ENCODE data around the gene TIGD3. TPM values are rescaled to one million over a fixed set of nuclear protein-coding genes. Genes with fewer than 3 reads are reported as not detected.

The TIGD3 gene
- total RNA-seq, 1 experiment from 2014 or later, result 1.3 TPM

DNA sequence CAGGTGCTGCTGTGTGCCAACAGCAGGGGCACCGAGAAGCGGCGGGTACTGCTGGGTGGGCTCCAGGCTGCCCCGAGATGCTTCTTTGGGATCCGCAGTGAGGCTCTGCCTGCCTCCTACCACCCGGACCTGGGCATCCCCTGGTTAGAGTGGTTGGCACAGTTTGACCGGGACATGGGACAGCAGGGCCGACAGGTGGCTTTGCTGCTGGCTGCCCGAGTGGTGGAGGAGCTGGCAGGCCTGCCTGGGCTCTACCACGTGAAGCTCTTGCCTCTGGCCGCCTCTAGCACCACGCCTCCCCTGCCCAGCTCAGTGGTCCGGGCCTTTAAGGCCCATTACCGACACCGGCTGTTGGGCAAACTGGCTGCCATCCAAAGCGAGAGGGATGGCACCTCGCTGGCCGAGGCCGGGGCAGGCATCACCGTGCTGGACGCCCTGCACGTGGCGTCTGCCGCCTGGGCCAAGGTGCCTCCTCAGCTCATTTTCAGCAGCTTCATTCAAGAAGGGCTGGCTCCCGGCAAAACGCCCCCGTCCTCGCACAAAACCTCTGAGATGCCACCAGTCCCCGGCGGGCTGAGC, 1.9 kb downstream of the TIGD3 start:
- no peaks in the 10 kb centered on the region for H3K79me2 ChIP-seq (ENCODE audit: low read length)
- H3K4me2 ChIP-seq (ENCODE audit: low read length), result no peak overlapping the region
- no peaks in the 10 kb centered on the region for H3K9me2 ChIP-seq (replicated peaks; ENCODE audit: low read length)
- no peak overlapping the region for H2AFZ ChIP-seq (ENCODE audit: low read length)
- H3K36me3 ChIP-seq (ENCODE audit: low read depth, low read length), result peaks cover 8% of the 10 kb centered on the region; the same call in 1 of the 2 replicates
- no peak overlapping the region for H3K9ac ChIP-seq (ENCODE audit: low read length)
- CTCF ChIA-PET, result interaction anchor here (0.6 kb wide), 1 partner anchor 292 kb away, joined by 4 read pairs; no protein-coding TSS in a partner anchor
- no peak for ATAC-seq
- POLR2A ChIA-PET (ENCODE audit: unreplicated experiment), result no interaction called here
- H3K4me1 ChIP-seq (ENCODE audit: insufficient read depth, low read length), result peaks cover 7% of the 10 kb centered on the region
- H3K9me3 ChIP-seq (ENCODE audit: low read length), result no peaks in the 10 kb centered on the region
- no peak for DNase-seq
- intact Hi-C loops (cut with micrococcal nuclease), result no loop called here
- H3K27ac ChIP-seq (ENCODE audit: low read length), result no peak overlapping the region
- H3K4me3 ChIP-seq (ENCODE audit: low read length), result no peak overlapping the region
- no peak for TF ChIP-seq EZH2phosphoT487 (IDR thresholded peaks at IDR 0.05; ENCODE audit: borderline replicate concordance, low read length)
- no peak for TF ChIP-seq EZH2 (IDR thresholded peaks at IDR 0.05; ENCODE audit: low read length, unreplicated experiment)
- TF ChIP-seq, protein P1, sequence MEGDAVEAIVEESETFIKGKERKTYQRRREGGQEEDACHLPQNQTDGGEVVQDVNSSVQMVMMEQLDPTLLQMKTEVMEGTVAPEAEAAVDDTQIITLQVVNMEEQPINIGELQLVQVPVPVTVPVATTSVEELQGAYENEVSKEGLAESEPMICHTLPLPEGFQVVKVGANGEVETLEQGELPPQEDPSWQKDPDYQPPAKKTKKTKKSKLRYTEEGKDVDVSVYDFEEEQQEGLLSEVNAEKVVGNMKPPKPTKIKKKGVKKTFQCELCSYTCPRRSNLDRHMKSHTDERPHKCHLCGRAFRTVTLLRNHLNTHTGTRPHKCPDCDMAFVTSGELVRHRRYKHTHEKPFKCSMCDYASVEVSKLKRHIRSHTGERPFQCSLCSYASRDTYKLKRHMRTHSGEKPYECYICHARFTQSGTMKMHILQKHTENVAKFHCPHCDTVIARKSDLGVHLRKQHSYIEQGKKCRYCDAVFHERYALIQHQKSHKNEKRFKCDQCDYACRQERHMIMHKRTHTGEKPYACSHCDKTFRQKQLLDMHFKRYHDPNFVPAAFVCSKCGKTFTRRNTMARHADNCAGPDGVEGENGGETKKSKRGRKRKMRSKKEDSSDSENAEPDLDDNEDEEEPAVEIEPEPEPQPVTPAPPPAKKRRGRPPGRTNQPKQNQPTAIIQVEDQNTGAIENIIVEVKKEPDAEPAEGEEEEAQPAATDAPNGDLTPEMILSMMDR (conservative IDR thresholded peaks at IDR 0.05; ENCODE audit: low read depth, low read length), result no peak
- H3F3A ChIP-seq (ENCODE audit: low read length, unreplicated experiment), result peaks cover 14% of the 10 kb centered on the region
- no TSS peak for BruUV-seq (replicated peaks)
- no peaks in the 10 kb centered on the region for H4K20me1 ChIP-seq (ENCODE audit: low read length)
- no peaks in the 10 kb centered on the region for H3K27me3 ChIP-seq (ENCODE audit: low read length)

DNA sequence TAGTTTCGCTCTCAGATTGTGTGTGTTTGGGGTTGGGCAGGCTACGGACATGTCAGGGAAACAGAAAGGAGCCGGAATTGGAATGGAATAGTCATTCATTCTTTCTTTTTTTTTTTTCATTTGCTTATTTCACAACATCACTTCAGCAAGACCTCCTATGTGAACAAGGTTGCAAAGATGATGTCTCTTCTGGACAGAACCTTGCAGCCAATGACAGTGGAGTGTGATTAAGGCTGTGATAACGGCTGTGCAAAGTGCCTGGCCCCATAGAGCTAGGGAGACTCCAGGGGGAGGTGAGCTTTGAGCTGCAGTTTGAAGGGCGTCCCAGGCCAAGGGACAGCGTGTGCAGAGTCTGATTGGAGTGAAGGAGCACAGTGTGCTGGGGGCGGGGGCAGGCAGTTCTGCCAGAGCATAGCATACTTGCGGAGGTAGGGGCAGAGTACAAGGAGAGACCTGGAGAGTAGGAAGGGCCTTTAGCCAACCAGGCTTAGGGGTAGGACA, 3.4 kb downstream of the TIGD3 start:
- BruUV-seq (replicated peaks), result no TSS peak
- Histone ChIP-seq H4K20me1 (ENCODE audit: low read length) (no peaks in the 10 kb centered on the region), H3K4me2 (ENCODE audit: low read length) (no peak overlapping the region), H3K4me1 (ENCODE audit: insufficient read depth, low read length) (peaks cover 7% of the 10 kb centered on the region), H3K4me3 (ENCODE audit: low read length) (no peak overlapping the region), H3K9me3 (ENCODE audit: low read length) (no peaks in the 10 kb centered on the region), H3F3A (ENCODE audit: low read length, unreplicated experiment) (peaks cover 10% of the 10 kb centered on the region), H3K9ac (ENCODE audit: low read length) (no peak overlapping the region), H3K79me2 (ENCODE audit: low read length) (no peaks in the 10 kb centered on the region), H3K36me3 (ENCODE audit: low read depth, low read length) (no peaks in the 10 kb centered on the region), H3K27ac (ENCODE audit: low read length) (no peak overlapping the region), H3K9me2 (replicated peaks; ENCODE audit: low read length) (no peaks in the 10 kb centered on the region), H3K27me3 (ENCODE audit: low read length) (no peaks in the 10 kb centered on the region), H2AFZ (ENCODE audit: low read length) (no peak overlapping the region)
- ChIA-PET CTCF (interaction anchor here (0.5 kb wide), 1 partner anchor 162 kb away, joined by 3 read pairs; no protein-coding TSS in a partner anchor), POLR2A (ENCODE audit: unreplicated experiment) (interaction anchor here (0.6 kb wide), 1 partner anchor 28 kb away, joined by 3 read pairs; no protein-coding TSS in a partner anchor)
- ATAC-seq (no peak), DNase-seq (no peak)
- TF ChIP-seq EZH2phosphoT487 (IDR thresholded peaks at IDR 0.05; ENCODE audit: borderline replicate concordance, low read length), result no peak
- no peak for TF ChIP-seq EZH2 (IDR thresholded peaks at IDR 0.05; ENCODE audit: low read length, unreplicated experiment)
- TF ChIP-seq, protein P1 (conservative IDR thresholded peaks at IDR 0.05; ENCODE audit: low read depth, low read length), result no peak
- intact Hi-C loops (cut with micrococcal nuclease), result no loop called here

DNA sequence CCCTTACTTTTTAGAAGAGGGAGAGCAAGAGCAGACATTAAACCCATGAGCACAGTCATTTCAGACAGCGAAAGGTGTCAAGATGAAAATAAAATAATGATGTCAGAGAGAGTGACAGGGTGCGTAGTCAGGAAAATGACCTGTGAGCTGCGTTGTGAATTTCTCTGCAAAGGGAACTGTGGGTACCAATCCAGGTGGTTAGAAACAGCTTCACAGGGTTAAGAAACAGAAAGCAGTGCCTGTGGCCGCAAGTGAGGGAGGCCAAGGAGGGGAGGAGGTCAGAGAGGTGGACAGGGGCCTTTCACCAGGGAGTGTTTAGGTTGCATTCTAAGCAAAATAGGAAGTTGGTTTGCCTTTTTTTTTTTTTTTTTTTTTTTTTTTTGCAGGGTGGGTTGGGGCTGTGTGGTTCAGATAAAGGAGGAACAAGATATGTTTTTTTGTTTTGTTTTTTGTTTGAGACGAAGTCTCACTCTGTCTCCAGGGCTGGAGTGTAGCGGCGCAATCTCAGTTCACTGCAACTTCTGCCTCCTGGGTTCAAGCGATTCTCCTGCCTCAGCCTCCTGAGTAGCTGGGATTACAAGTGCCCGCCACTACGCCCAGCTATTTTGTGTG, 7.9 kb downstream of the TIGD3 start:
- no TSS peak for BruUV-seq (replicated peaks)

More for the DNA sequence above, 7.9 kb downstream of the TIGD3 start:
- TF ChIP-seq EZH2phosphoT487 (IDR thresholded peaks at IDR 0.05; ENCODE audit: borderline replicate concordance, low read length) (no peak), EZH2 (IDR thresholded peaks at IDR 0.05; ENCODE audit: low read length, unreplicated experiment) (no peak)
- TF ChIP-seq, protein P1 (conservative IDR thresholded peaks at IDR 0.05; ENCODE audit: low read depth, low read length), result no peak
- no peaks in the 10 kb centered on the region for H3K9me3 ChIP-seq (ENCODE audit: low read length)
- no peaks in the 10 kb centered on the region for H3K4me1 ChIP-seq (ENCODE audit: insufficient read depth, low read length)
- no peak overlapping the region for H3K4me2 ChIP-seq (ENCODE audit: low read length)
- intact Hi-C loops (cut with micrococcal nuclease), result no loop called here
- no peak overlapping the region for H3K4me3 ChIP-seq (ENCODE audit: low read length)
- no peaks in the 10 kb centered on the region for H4K20me1 ChIP-seq (ENCODE audit: low read length)
- no peak for DNase-seq
- no peaks in the 10 kb centered on the region for H3K79me2 ChIP-seq (ENCODE audit: low read length)
- H2AFZ ChIP-seq (ENCODE audit: low read length), result no peak overlapping the region
- no peaks in the 10 kb centered on the region for H3K9me2 ChIP-seq (replicated peaks; ENCODE audit: low read length)
- ChIA-PET CTCF (no interaction called here), POLR2A (ENCODE audit: unreplicated experiment) (no interaction called here)
- no peak for ATAC-seq
- no peaks in the 10 kb centered on the region for H3K36me3 ChIP-seq (ENCODE audit: low read depth, low read length)
- H3F3A ChIP-seq (ENCODE audit: low read length, unreplicated experiment), result no peaks in the 10 kb centered on the region
- no peak overlapping the region for H3K27ac ChIP-seq (ENCODE audit: low read length)
- no peaks in the 10 kb centered on the region for H3K27me3 ChIP-seq (ENCODE audit: low read length)
- no peak overlapping the region for H3K9ac ChIP-seq (ENCODE audit: low read length)
